OCI-LY1 (cell line): ENCODE data around the gene PSPN.
"Not testable (repeated sequence)": the region's sequence is repeated elsewhere in the genome, so short reads cannot be mapped to it uniquely, and the experiment has no call there.

Source experiments
- H2AFZ ChIP-seq: fragments of 200-600 bp; sonication (generic), shearing (Covaris generic); 2 replicates; pipeline ENCODE4 v1.6.0; 2014; ENCODE audit warnings: antibody characterized with exemption, mild to moderate bottlenecking, low read length
- H3F3A ChIP-seq: fragments of 200-600 bp; sonication (generic), shearing (Covaris generic); 2 replicates; pipeline ENCODE4 v1.6.0; 2014; ENCODE audit warnings: mild to moderate bottlenecking, antibody characterized with exemption, low read length, moderate library complexity; ENCODE audit not compliant: insufficient read depth
- H3K27ac ChIP-seq: fragments of 200-600 bp; sonication (generic); 2 replicates; pipeline ENCODE4 v1.5.1; 2014; ENCODE audit warnings: low read length, mixed run types, mild to moderate bottlenecking, low read depth; ENCODE audit not compliant: poor library complexity, severe bottlenecking
- H3K27me3 ChIP-seq: fragments of 200-600 bp; sonication (generic); 2 replicates; pipeline ENCODE4 v1.6.0; 2014; ENCODE audit warnings: antibody characterized with exemption, mild to moderate bottlenecking, low read length, moderate library complexity; ENCODE audit not compliant: insufficient read depth
- H3K36me3 ChIP-seq: fragments of 200-600 bp; sonication (generic); 2 replicates; pipeline ENCODE4 v1.6.1; 2014; ENCODE audit warnings: mild to moderate bottlenecking, antibody characterized with exemption, low read length, moderate library complexity, mixed read lengths; ENCODE audit not compliant: insufficient read depth
- H3K4me1 ChIP-seq: fragments of 200-600 bp; sonication (generic); 2 replicates; pipeline ENCODE4 v1.5.1; 2014; ENCODE audit warnings: mild to moderate bottlenecking, low read length, moderate library complexity; ENCODE audit not compliant: insufficient read depth, severe bottlenecking
- H3K4me2 ChIP-seq: fragments of 200-600 bp; sonication (generic), shearing (Covaris generic); 2 replicates; pipeline ENCODE4 v1.6.1; 2014; ENCODE audit warnings: low read length
- H3K4me3 ChIP-seq: fragments of 200-600 bp; sonication (generic); 2 replicates; pipeline ENCODE4 v1.5.1; 2014; ENCODE audit warnings: low read length, low read depth, mild to moderate bottlenecking, mixed read lengths; ENCODE audit not compliant: poor library complexity, severe bottlenecking
- H3K79me2 ChIP-seq: fragments of 200-600 bp; shearing (Covaris generic); 2 replicates; pipeline ENCODE4 v1.6.1; 2016; ENCODE audit warnings: mixed run types, low read length, mixed read lengths; ENCODE audit not compliant: insufficient read depth
- H3K9ac ChIP-seq: fragments of 200-600 bp; sonication (generic), shearing (Covaris generic); 2 replicates; pipeline ENCODE4 v1.6.1; 2014; ENCODE audit warnings: mild to moderate bottlenecking, low read length, mixed read lengths
- H3K9me2 ChIP-seq: fragments of 200-600 bp; sonication (generic), shearing (Covaris generic); 2 replicates; pipeline ENCODE4 v1.6.1; 2014; ENCODE audit warnings: low read depth, mild to moderate bottlenecking, low read length, mixed read lengths
- H3K9me3 ChIP-seq: fragments of 200-600 bp; shearing (Covaris generic); 2 replicates; pipeline ENCODE4 v1.6.1; 2014; ENCODE audit warnings: low read length, mixed read lengths
- H4K20me1 ChIP-seq: fragments of 200-600 bp; sonication (generic), shearing (Covaris generic); 2 replicates; pipeline ENCODE4 v1.6.0; 2016; ENCODE audit warnings: mild to moderate bottlenecking, low read length; ENCODE audit not compliant: insufficient read depth
- EZH2 ChIP-seq: fragments of 200-600 bp; sonication (generic), shearing (Covaris generic); IDR thresholded peaks from 2 replicates; pipeline ENCODE4 v1.8.0; 2017; ENCODE audit warnings: borderline replicate concordance, mixed run types, mild to moderate bottlenecking, antibody characterized with exemption, low read length, moderate library complexity, mixed read lengths
- TF ChIP-seq, protein P1 (sequence below): fragments of 200-600 bp; sonication (generic), shearing (Covaris generic); IDR thresholded peaks from 2 replicates; pipeline ENCODE4 v1.5.1; 2017; ENCODE audit warnings: mild to moderate bottlenecking, antibody characterized with exemption, low read length, moderate library complexity, mixed read lengths

PSPN gene

GRCh38 chr19:6406401-6406800 lies 30.7 kb upstream of the PSPN start:
- Histone ChIP-seq H3K36me3 (no peaks in the 10 kb centered on the region), H3K79me2 (no peaks in the 10 kb centered on the region)

DNA sequence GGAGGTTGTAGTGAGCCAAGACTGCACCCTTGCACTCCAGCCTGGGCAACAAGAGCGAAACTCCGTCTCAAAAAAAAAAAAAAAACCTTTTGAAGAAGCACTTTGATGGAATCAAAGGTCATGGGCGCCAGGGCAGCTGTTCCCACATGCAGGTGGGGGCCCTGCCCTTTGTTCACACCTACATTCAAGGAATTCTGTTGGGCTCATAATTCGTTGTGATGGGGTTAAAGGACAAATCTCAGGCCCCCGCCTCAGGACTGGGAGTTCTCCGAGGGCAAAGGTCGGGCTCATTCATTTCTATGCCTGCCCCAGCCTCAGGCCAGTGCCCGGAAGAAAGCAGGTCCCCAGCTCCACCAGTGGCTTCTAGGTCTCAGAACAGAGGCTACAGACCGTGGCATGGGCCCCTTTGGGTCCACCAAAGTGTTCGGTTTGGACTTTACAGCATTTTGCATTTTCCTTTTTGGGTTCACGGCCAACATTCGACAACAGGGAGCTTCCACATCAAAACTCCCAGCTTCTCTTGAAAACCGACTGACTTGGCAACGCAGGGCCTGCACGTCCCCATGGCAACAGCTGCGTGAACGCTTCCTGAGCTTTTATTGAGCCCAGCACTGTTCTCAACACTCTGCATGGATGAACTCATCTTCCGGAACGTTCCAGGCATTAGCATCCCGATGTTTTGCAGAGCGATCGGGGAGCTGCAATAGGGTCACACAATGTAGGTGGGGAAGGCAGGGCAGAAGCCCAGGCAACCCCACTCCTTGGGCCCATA lies 27.3 kb upstream of the PSPN start:
- H3K4me3 ChIP-seq: no peak overlapping the region
- no peak overlapping the region for H2AFZ ChIP-seq
- no peaks in the 10 kb centered on the region for H3K9me3 ChIP-seq
- no peaks in the 10 kb centered on the region; the same call in 1 of the 2 replicates for H3K36me3 ChIP-seq
- H4K20me1 ChIP-seq: no peaks in the 10 kb centered on the region
- H3K4me2 ChIP-seq: no peak overlapping the region
- H3K9ac ChIP-seq: no peak overlapping the region
- no peak for TF ChIP-seq EZH2
- TF ChIP-seq, protein P1, sequence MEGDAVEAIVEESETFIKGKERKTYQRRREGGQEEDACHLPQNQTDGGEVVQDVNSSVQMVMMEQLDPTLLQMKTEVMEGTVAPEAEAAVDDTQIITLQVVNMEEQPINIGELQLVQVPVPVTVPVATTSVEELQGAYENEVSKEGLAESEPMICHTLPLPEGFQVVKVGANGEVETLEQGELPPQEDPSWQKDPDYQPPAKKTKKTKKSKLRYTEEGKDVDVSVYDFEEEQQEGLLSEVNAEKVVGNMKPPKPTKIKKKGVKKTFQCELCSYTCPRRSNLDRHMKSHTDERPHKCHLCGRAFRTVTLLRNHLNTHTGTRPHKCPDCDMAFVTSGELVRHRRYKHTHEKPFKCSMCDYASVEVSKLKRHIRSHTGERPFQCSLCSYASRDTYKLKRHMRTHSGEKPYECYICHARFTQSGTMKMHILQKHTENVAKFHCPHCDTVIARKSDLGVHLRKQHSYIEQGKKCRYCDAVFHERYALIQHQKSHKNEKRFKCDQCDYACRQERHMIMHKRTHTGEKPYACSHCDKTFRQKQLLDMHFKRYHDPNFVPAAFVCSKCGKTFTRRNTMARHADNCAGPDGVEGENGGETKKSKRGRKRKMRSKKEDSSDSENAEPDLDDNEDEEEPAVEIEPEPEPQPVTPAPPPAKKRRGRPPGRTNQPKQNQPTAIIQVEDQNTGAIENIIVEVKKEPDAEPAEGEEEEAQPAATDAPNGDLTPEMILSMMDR: no peak
- no peaks in the 10 kb centered on the region for H3F3A ChIP-seq
- H3K79me2 ChIP-seq: no peaks in the 10 kb centered on the region
- no peaks in the 10 kb centered on the region for H3K9me2 ChIP-seq
- H3K4me1 ChIP-seq: no peaks in the 10 kb centered on the region
- H3K27me3 ChIP-seq: no peaks in the 10 kb centered on the region; the same call in 1 of the 2 replicates
- H3K27ac ChIP-seq: no peak overlapping the region

More at GRCh38 chr19:6406401-6406800, 30.7 kb upstream of the PSPN start:
- no peaks in the 10 kb centered on the region for H3K9me3 ChIP-seq
- no peaks in the 10 kb centered on the region for H3K4me1 ChIP-seq
- H3K27me3 ChIP-seq: no peaks in the 10 kb centered on the region
- H2AFZ ChIP-seq: no peak overlapping the region
- no peak overlapping the region for H3K27ac ChIP-seq
- H4K20me1 ChIP-seq: no peaks in the 10 kb centered on the region
- H3F3A ChIP-seq: no peaks in the 10 kb centered on the region
- no peak for TF ChIP-seq EZH2
- TF ChIP-seq, protein P1: no peak
- H3K4me3 ChIP-seq: no peak overlapping the region
- no peak overlapping the region for H3K4me2 ChIP-seq
- no peaks in the 10 kb centered on the region for H3K9me2 ChIP-seq
- no peak overlapping the region for H3K9ac ChIP-seq

GRCh38 chr19:6402058-6402457 lies 26.3 kb upstream of the PSPN start:
- Histone ChIP-seq H3K4me2 (no peak overlapping the region), H3F3A (no peaks in the 10 kb centered on the region), H3K27me3 (no peaks in the 10 kb centered on the region; the same call in 1 of the 2 replicates), H3K27ac (no peak overlapping the region), H3K9ac (no peak overlapping the region), H3K9me2 (no peaks in the 10 kb centered on the region), H4K20me1 (no peaks in the 10 kb centered on the region), H3K36me3 (no peaks in the 10 kb centered on the region; the same call in 1 of the 2 replicates), H3K9me3 (no peaks in the 10 kb centered on the region), H3K4me3 (no peak overlapping the region), H3K79me2 (no peaks in the 10 kb centered on the region), H3K4me1 (no peaks in the 10 kb centered on the region), H2AFZ (no peak overlapping the region)
- TF ChIP-seq, protein P1: no peak
- TF ChIP-seq EZH2: no peak

GRCh38 chr19:6400062-6400944 lies 24.6 kb upstream of the PSPN start:
- H3K27ac ChIP-seq, H3K9me2 ChIP-seq, H3K9ac ChIP-seq, H3K9me3 ChIP-seq, H3K79me2 ChIP-seq, H3K4me2 ChIP-seq, H3K36me3 ChIP-seq, H3K4me1 ChIP-seq, H3K27me3 ChIP-seq, H4K20me1 ChIP-seq, H2AFZ ChIP-seq, H3K4me3 ChIP-seq, H3F3A ChIP-seq: not testable (repeated sequence)
